Measurements from ENCODE around the gene CCL23.

The CCL23 gene

DNA sequence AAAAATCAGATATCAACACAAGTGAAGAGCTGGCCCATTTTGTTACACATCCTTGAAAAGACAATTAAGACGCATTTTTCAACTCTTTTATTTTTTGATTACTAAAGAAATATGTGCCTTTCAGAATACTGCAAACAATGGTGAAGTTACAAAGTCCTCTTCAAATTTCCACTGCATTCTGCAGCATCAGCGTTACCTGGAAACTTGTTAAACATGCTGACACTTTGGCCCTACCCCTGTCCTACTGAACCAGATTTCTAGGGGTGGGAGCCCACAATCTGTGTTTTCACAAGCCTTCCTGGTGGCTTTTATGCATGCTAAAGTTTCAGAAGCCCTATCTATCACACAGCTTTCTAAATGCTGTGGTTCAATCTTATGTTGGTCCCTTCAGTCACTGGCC, 26.7 kb downstream of the CCL23 start:
- Histone ChIP-seq H3K4me3 (replicated peaks; ENCODE audit: insufficient read depth, low read length) (no peak overlapping the region), H3K27ac (replicated peaks) (no peak overlapping the region), H3K27me3 (ENCODE audit: insufficient read depth, poor library complexity, severe bottlenecking) (no peaks in the 10 kb centered on the region)
- TF ChIP-seq POLR2AphosphoS5 (IDR thresholded peaks at IDR 0.05; ENCODE audit: low read depth) (no peak), SPI1 (IDR thresholded peaks at IDR 0.05; ENCODE audit: borderline replicate concordance, low read depth) (no peak), GABPA (IDR thresholded peaks at IDR 0.05; ENCODE audit: low read depth) (no peak)
- TF ChIP-seq, protein P1, sequence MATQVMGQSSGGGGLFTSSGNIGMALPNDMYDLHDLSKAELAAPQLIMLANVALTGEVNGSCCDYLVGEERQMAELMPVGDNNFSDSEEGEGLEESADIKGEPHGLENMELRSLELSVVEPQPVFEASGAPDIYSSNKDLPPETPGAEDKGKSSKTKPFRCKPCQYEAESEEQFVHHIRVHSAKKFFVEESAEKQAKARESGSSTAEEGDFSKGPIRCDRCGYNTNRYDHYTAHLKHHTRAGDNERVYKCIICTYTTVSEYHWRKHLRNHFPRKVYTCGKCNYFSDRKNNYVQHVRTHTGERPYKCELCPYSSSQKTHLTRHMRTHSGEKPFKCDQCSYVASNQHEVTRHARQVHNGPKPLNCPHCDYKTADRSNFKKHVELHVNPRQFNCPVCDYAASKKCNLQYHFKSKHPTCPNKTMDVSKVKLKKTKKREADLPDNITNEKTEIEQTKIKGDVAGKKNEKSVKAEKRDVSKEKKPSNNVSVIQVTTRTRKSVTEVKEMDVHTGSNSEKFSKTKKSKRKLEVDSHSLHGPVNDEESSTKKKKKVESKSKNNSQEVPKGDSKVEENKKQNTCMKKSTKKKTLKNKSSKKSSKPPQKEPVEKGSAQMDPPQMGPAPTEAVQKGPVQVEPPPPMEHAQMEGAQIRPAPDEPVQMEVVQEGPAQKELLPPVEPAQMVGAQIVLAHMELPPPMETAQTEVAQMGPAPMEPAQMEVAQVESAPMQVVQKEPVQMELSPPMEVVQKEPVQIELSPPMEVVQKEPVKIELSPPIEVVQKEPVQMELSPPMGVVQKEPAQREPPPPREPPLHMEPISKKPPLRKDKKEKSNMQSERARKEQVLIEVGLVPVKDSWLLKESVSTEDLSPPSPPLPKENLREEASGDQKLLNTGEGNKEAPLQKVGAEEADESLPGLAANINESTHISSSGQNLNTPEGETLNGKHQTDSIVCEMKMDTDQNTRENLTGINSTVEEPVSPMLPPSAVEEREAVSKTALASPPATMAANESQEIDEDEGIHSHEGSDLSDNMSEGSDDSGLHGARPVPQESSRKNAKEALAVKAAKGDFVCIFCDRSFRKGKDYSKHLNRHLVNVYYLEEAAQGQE (IDR thresholded peaks at IDR 0.05; ENCODE audit: insufficient replicate concordance, low read depth), result no peak
- TF ChIP-seq, protein P2, sequence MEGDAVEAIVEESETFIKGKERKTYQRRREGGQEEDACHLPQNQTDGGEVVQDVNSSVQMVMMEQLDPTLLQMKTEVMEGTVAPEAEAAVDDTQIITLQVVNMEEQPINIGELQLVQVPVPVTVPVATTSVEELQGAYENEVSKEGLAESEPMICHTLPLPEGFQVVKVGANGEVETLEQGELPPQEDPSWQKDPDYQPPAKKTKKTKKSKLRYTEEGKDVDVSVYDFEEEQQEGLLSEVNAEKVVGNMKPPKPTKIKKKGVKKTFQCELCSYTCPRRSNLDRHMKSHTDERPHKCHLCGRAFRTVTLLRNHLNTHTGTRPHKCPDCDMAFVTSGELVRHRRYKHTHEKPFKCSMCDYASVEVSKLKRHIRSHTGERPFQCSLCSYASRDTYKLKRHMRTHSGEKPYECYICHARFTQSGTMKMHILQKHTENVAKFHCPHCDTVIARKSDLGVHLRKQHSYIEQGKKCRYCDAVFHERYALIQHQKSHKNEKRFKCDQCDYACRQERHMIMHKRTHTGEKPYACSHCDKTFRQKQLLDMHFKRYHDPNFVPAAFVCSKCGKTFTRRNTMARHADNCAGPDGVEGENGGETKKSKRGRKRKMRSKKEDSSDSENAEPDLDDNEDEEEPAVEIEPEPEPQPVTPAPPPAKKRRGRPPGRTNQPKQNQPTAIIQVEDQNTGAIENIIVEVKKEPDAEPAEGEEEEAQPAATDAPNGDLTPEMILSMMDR (IDR thresholded peaks at IDR 0.05; ENCODE audit: insufficient read depth, low read length), result no peak
- DNase-seq (ENCODE audit: low read depth in 1 of 2, low spot score in 1 of 2), result no peak

DNA sequence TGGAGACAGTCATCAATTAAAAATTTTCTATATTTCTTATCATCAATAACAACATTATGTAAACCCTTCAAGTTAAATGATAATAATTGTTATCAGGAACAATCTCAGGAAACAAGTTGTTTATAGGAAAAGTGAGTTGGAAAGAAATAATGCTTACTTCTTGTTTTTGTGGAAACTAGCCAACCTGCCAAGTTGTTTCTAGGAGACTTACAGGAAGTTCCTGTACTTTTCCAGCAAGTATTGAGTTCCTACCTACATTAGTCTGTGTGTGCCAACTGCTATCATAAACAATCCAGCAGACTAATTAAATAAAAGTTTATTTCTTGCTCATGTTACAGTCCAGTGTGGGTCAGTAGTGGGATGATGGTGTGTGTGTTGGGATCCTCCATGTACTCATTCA, 29.6 kb downstream of the CCL23 start:
- Histone ChIP-seq H3K27me3 (ENCODE audit: insufficient read depth, poor library complexity, severe bottlenecking) (no peaks in the 10 kb centered on the region), H3K27ac (replicated peaks) (no peak overlapping the region), H3K4me3 (replicated peaks; ENCODE audit: insufficient read depth, low read length) (no peak overlapping the region)
- TF ChIP-seq POLR2AphosphoS5 (IDR thresholded peaks at IDR 0.05; ENCODE audit: low read depth) (no peak), SPI1 (IDR thresholded peaks at IDR 0.05; ENCODE audit: borderline replicate concordance, low read depth) (no peak), GABPA (IDR thresholded peaks at IDR 0.05; ENCODE audit: low read depth) (no peak)
- TF ChIP-seq, protein P1 (IDR thresholded peaks at IDR 0.05; ENCODE audit: insufficient replicate concordance, low read depth), result no peak
- TF ChIP-seq, protein P2 (IDR thresholded peaks at IDR 0.05; ENCODE audit: insufficient read depth, low read length), result no peak
- no peak for DNase-seq (ENCODE audit: low read depth in 1 of 2, low spot score in 1 of 2)

DNA sequence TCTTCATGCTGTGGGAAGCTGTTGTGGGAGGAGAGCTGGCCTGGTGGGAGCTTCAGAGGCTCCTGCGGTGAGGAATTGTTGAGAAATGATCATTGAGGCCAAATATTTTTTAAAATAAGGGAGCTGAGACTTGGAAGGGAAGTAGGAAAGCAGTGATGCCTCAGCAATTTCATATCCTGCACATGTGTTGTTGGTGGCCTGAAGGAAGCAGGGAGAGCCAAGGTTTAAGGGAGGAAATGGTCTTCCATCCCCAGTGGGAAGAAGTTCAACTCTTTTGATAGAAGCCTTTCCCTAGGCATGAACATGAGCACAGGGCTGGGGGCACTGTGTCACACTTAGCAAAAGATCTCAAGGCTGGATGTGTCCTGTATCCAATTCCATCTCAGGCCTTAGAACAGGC, 31.1 kb downstream of the CCL23 start, which contains the start of gene CCL14:
CCL14 (minus strand) TSS at position 87 of the 400 bp plus-strand sequence; CDS start at position 7, 80 bp downstream.
- TF ChIP-seq, protein P1 (IDR thresholded peaks at IDR 0.05; ENCODE audit: insufficient replicate concordance, low read depth), result no peak
- TF ChIP-seq GABPA (IDR thresholded peaks at IDR 0.05; ENCODE audit: low read depth), result no peak
- TF ChIP-seq, protein P2 (IDR thresholded peaks at IDR 0.05; ENCODE audit: insufficient read depth, low read length), result no peak
- no peaks in the 10 kb centered on the region for H3K27me3 ChIP-seq (ENCODE audit: insufficient read depth, poor library complexity, severe bottlenecking)
- H3K4me3 ChIP-seq (replicated peaks; ENCODE audit: insufficient read depth, low read length), result no peak within 1 kb of the TSS
- no peak within 1 kb of the TSS for H3K27ac ChIP-seq (replicated peaks)
- no peak for DNase-seq (ENCODE audit: low read depth in 1 of 2, low spot score in 1 of 2)
